Vein endothelial cell (primary cell): ENCODE results near the gene HNRNPA1. TPM values are rescaled to one million over a fixed set of nuclear protein-coding genes. Genes with fewer than 3 reads are reported as not detected.

Experiments used
- small RNA-seq: library from RNA; depleted of rRNA; stranded (forward); fragments of <200 nt; gene quantifications from one replicate; pipeline ENCODE3, GENCODE V24; 2012
- total RNA-seq: library from RNA; depleted of rRNA; stranded (reverse); fragments of >200 nt; gene quantifications from 2 replicates; pipeline ENCODE4 v1.2.3, GENCODE V29; 2012

The HNRNPA1 gene
- total RNA-seq, result 415 and 513 TPM in 2 replicates

GRCh38 chr12:54280468-54281260, at the start of gene HNRNPA1:
Gene HNRNPA1, plus strand, starts transcription at chr12:54280726. Its CDS starts 82 bp downstream, at chr12:54280808.

GRCh38 chr12:54279632-54280467, 676 bp upstream of the HNRNPA1 start, which contains the start of gene CBX5:
Gene CBX5, minus strand, starts transcription at chr12:54280122. Its CDS starts 22,472 bp downstream, at chr12:54257650.

GRCh38 chr12:54300732-54301427, 20.4 kb downstream of the HNRNPA1 start, which contains the start of gene NFE2:
Gene NFE2, minus strand, starts transcription at chr12:54301015. Its CDS starts 5,767 bp downstream, at chr12:54295248.

GRCh38 chr12:54324617-54325441, 44.3 kb downstream of the HNRNPA1 start, which contains the start of gene COPZ1:
Gene COPZ1, plus strand, starts transcription at chr12:54325131. Its CDS starts 33 bp downstream, at chr12:54325164.

Small RNAs within 50 kb of the gene (small RNA-seq; reads per million reads assigned to genes)
- gene RN7SL390P, result not detected
- not detected for gene RNU6-950P

Other genes with a start within 250 kb of the HNRNPA1 start
- gene HOXC5, start 247.7 kb upstream of the HNRNPA1 start, total RNA-seq, result not detected in 2 replicates
- not detected in 2 replicates for gene HOXC4, start 226.9 kb upstream of the HNRNPA1 start, total RNA-seq
- 12.8 and 24.2 TPM in 2 replicates for gene SMUG1, start 91.7 kb upstream of the HNRNPA1 start, total RNA-seq
- gene CBX5, start 604 bp upstream of the HNRNPA1 start, total RNA-seq, result 47.4 and 57.5 TPM in 2 replicates
- gene NFE2, start 20.3 kb downstream of the HNRNPA1 start, total RNA-seq, result not detected in 2 replicates
- 128 and 130 TPM in 2 replicates for gene COPZ1, start 44.4 kb downstream of the HNRNPA1 start, total RNA-seq
- 0.38 TPM in 1 of 2 replicates, not detected in the other for gene GPR84, start 83.8 kb downstream of the HNRNPA1 start, total RNA-seq
- gene ZNF385A, start 104.0 kb downstream of the HNRNPA1 start, total RNA-seq, result 0.67 and 1.3 TPM in 2 replicates
- gene ITGA5, start 138.5 kb downstream of the HNRNPA1 start, total RNA-seq, result 1,184 and 1,463 TPM in 2 replicates
- gene GTSF1, start 192.9 kb downstream of the HNRNPA1 start, total RNA-seq, result 2.4 TPM in 1 of 2 replicates, not detected in the other
- 0.10 and 0.33 TPM in 2 replicates for gene NCKAP1L, start 217.0 kb downstream of the HNRNPA1 start, total RNA-seq